Panc1 (cell line): ENCODE measurements around the gene OR14K1.

ENCODE experiments used
- CTCF ChIP-seq: fragments of 450-650 bp; IDR thresholded peaks from 2 replicates; pipeline ENCODE4 v1.5.1; 2017; ENCODE audit warnings: mild to moderate bottlenecking
- POLR2AphosphoS5 ChIP-seq: IDR thresholded peaks from 2 replicates; pipeline ENCODE4 v1.6.1; 2012; ENCODE audit warnings: mild to moderate bottlenecking, low read depth, low read length, moderate library complexity
- REST ChIP-seq, 2 experiments: IDR thresholded peaks; 2 replicates each; pipeline ENCODE4 v1.6.1; 2011 to 2012; ENCODE audit warnings: low read depth in 2 of 2, control low read depth in 1 of 2, low read length in 1 of 2, mild to moderate bottlenecking in 1 of 2, moderate library complexity in 1 of 2; ENCODE audit not compliant: insufficient read depth in 1 of 2

GRCh38 chr1:247748041-247748440 is 9.6 kb downstream of the OR14K1 start, which contains the start of gene OR14A2:
- TF ChIP-seq CTCF (no peak), POLR2AphosphoS5 (no peak), REST (IDR thresholded peaks at IDR 0.05; ENCODE audit: insufficient read depth in 1 of 2, low read depth in 2 of 2, low read length in 1 of 2) (no peak)
